HG02885 (cell line): Measurements from ENCODE around the gene CDSN.

ENCODE experiments used
- ATAC-seq: cut with Tn5 transposase; IDR thresholded peaks from one replicate; pipeline ENCODE4 v1.9.1; 2021; ENCODE audit warnings: mild to moderate bottlenecking; ENCODE audit not compliant: unreplicated experiment, poor library complexity

Gene CDSN

GRCh38 chr6:31149827-31150447, 29.7 kb upstream of the CDSN start:
- no peak for ATAC-seq

GRCh38 chr6:31145386-31145785, 25.1 kb upstream of the CDSN start:
- no peak for ATAC-seq

DNA sequence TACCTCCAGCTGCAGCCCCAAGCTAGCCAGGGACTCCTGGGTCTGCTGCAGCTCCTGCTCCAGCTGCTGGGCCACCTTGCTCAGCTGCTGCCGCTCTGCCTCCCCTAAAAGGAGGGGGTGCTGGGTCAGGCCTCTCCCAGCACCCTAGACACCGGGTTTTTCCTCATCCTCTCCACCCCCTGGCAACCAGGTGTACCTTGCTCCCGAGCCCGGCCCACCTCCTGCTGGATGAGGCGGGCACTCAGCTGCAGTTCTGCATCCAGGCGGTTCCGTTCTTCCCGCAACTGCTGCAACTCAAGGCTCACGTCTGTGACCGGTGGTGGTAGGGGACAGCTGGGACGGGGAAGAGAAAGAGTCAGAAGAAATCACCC, 24.7 kb upstream of the CDSN start:
- ATAC-seq: no peak

DNA sequence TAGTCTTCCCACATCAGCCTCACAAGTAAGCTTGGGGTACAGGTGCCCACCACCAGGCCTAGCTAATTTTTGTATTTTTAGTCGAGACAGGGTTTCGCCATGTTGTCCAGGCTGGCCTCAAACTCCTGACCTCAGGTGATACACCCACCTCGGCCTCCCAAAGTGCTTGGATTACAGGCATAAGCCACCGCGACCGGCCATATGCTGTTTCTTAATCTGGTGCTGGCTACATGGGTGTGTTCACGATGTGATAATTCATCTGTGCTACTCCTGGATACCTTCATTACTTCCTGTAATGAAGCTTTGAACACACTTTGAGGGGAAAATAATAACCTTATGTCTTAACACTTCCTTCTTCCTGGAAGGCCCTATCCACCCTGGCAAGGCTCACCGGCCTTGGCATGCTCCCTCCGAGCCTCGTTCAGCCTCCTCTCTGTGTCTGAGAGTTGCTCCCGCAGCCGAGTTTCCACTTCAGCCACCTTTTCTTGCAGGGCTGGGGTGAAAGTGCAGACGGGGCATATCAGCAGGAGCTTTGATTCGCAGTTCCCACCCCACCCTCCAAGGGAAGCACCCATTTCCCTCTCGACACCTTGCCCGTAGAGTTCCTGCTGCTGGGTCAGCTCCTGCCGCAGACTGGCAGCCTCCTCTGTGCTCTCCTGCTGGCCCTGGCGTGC, 24.2 kb upstream of the CDSN start:
- ATAC-seq: no peak

GRCh38 chr6:31143148-31143547, 22.9 kb upstream of the CDSN start:
- ATAC-seq: no peak

DNA sequence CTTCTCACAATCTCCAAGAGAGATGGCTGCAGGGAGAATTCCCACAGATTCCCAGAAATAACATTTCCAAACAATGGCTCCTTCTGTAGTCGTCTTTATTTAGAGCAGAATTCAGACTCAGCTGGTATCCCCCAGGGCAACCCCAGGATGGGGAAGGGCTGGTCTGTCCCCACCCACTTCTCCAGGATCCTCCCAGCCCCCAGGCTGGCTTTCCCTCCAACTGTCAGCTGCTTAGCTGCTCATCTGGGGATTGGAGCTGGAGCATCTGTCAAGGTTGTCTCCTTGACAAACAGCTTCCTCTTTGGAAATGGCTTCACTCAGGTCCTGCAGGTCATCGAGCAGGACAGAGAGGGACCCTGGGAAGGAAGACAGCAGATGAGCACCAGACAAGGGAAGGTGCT, 22.1 kb upstream of the CDSN start:
- no peak for ATAC-seq

DNA sequence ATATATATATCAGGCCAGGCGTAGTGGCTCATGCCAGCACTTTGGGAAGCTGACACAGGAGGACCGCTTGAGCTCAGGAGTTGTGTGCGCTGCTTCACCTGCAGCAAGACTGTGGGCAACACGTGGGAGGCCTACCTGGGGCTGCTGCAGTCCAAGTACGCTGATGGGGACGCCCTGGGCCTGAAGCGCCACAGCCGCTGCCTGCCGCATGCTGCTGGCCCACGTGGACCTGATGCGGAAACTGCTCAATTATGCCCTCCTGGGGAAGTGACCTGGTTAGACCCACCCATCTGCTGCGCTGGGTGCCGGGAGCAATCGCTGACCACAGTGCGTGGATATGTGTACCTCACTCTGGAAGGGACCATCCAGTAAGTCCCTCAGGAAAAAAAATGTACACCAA, 20.4 kb upstream of the CDSN start:
- no peak for ATAC-seq

- no peak for ATAC-seq
Observed at GRCh38 chr6:31139599-31139998, 19.4 kb upstream of the CDSN start.

DNA sequence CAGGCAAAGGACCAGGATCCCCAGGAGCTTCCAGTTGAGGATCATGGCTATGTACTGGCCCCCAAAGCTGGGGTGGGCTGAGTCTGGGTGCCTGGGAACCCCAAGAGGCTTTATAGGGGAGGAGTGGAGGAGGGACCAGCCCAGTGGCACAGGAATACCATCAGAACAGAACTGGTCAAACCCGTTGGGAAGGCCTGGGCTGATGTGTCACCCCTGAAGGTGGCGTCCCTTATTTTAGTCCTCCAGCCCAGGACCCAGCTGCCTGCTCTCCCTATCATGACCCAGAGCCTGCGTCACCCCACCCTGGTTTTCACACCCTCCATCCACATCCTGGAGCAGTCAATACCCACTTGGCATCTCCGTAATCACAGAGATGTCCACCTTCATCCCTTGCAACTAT, 18.7 kb upstream of the CDSN start, which contains the start of gene PSORS1C2:
Gene PSORS1C2, minus strand, starts transcription at position 85 of the 400 bp plus-strand sequence. Its CDS starts 40 bp downstream, at position 45.
- no peak for ATAC-seq

DNA sequence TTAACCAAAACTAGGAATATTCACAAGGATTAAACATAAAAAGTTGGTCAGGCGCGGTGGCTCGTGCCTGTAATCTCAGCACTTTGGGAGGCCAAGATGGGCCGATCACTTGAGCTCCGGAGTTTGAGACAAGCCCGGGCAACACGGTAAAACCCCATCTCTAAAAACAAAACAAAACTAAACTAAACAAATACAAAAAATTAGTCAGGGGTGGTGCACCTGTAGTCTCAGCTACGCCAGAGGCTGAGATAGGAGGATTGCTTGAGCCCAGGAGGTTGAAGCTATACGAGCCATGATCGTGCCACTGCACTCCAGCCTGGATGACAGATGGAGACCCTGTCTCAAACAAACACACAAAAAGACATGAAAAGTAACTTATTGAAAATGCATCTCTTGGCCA, 15.5 kb upstream of the CDSN start:
- ATAC-seq: no peak

DNA sequence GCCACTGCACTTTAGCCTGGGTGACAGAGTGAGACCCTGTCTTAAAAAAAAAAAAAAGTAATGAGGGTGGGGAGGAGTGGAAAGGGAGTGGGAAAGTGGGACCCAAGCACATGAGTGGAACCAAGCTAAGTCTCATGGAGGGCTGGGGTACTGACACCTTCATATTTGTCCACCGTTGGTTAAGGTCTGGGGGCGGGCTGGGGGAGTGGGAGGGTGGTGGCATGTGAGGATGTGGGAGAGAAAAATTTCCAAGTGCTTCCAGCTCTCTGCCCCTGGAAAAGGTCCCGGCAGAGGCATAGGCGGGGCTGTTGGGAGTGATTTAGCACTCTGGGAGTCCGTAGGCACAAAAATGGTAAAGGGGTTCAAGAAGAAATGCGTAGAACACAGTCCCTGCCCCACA, 12.6 kb upstream of the CDSN start:
- ATAC-seq: no peak

DNA sequence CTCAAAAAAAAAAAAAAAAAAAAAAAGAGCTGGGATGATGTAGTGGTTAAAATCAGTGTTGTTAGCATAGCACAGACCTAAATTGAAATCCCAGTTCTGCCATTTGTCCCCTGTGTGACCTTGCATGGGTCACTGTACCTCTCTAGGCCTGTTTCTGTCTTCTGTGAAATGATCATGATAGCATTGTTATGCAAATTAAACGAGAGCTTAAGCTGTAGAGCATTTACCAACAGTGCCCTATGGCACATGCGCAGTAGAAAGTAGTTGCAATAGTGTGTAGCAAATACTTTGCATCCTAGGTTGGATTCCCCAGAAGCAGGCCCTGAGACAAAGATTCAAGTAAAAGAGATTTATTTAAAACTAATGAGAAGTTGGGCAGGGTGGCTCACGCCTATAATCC, 11.3 kb upstream of the CDSN start:
- ATAC-seq: no peak

DNA sequence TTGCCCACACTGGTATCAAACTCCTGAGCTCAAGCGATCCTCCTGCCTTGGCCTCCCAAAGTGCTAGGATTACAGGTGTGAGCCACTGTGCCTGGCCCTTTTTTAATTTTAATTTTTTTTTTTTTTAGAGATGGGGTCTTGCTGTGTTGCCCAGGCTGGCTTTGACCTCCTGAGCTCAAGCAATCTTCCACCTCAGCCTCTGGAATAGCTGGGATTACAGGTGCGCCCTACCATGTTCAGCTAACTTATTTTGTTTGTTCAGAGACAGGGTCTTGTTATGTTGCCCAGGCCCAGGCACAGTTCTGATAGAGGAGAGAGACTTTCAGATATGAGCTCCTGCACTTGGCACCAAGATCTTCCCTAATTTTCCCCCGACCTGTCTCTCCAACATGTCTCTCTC, 10.5 kb upstream of the CDSN start:
- ATAC-seq: no peak

- no peak for ATAC-seq
Observed at GRCh38 chr6:31129130-31129529, 8.9 kb upstream of the CDSN start.

DNA sequence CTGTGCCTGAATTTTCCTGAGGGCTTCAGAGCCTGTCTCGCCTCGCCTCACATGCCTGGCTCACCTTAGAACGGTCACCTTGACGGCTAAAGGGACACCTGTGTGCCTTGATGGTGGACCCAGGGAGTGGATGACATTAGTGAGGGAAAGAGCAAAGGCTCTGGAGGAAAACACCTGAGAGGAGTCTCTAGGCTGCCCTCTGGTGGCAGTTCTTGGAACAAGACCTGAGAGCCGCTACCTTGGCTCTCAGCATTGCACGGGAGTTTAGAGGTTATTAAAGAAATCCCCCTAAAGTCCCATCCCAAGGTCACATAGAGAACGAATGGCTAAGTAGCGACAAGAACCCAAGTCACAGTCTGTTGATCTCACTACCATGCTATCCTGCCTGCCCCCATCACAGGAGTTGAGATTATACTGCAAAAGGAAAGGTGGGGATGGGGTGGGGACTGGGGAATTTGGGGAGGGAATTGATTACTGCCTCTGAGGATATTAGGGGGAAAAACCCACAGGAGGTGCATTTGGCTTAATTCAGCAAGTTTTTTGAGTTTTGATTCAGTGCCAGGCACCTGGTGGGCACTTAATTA, 7.9 kb upstream of the CDSN start:
- ATAC-seq: no peak

GRCh38 chr6:31126396-31127175, 6.3 kb upstream of the CDSN start:
- ATAC-seq: no peak

DNA sequence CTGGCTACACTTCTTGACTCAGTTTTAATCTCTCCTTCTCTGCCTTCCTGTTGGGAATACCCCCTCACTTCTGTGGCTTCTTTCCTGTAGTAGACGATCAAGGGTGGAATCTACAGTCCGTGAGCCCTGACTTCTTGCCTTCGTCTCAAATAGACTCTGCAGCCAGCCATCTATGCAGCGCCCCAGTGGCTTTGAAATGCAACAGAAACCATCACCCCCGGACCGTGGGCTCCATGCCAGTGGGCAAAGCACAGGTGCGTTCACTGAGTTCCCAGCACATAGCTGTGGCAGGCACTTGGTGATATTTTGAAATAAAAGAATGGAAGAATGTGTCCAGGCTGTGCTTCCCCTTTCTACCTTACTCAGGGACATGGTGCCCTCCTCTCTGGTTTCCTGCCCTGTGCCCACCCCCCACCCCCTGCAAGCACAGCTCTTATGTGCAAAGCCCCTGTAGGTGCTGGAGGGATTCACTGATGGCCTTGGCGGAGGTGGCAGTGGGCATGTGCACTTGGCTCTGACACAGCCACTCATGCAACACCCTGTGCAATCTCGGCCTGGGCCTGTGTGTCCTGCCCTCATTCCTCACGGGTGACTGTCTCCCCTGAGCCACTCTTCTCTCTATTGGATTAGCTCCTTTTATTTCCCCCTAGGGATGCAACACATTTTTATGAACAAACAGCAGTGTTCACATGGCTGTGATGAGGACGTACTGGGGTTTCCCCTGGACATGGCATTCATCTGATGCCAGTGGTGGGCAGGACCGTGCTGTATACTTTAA, 5.5 kb upstream of the CDSN start:
- no peak for ATAC-seq

- ATAC-seq: no peak
Observed at GRCh38 chr6:31125162-31125561, 4.9 kb upstream of the CDSN start.

- no peak for ATAC-seq
Observed at GRCh38 chr6:31122791-31123706, 2.8 kb upstream of the CDSN start.
